ENCODE measurements around the gene UROC1.

UROC1 gene

GRCh38 chr3:126436826-126437717, 80.5 kb downstream of the UROC1 start:
- DNase-seq (ENCODE audit: low spot score), result no peak
- TF ChIP-seq, protein P1, sequence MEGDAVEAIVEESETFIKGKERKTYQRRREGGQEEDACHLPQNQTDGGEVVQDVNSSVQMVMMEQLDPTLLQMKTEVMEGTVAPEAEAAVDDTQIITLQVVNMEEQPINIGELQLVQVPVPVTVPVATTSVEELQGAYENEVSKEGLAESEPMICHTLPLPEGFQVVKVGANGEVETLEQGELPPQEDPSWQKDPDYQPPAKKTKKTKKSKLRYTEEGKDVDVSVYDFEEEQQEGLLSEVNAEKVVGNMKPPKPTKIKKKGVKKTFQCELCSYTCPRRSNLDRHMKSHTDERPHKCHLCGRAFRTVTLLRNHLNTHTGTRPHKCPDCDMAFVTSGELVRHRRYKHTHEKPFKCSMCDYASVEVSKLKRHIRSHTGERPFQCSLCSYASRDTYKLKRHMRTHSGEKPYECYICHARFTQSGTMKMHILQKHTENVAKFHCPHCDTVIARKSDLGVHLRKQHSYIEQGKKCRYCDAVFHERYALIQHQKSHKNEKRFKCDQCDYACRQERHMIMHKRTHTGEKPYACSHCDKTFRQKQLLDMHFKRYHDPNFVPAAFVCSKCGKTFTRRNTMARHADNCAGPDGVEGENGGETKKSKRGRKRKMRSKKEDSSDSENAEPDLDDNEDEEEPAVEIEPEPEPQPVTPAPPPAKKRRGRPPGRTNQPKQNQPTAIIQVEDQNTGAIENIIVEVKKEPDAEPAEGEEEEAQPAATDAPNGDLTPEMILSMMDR (IDR thresholded peaks at IDR 0.05; ENCODE audit: extremely low read depth, missing control alignments), result no peak

DNA sequence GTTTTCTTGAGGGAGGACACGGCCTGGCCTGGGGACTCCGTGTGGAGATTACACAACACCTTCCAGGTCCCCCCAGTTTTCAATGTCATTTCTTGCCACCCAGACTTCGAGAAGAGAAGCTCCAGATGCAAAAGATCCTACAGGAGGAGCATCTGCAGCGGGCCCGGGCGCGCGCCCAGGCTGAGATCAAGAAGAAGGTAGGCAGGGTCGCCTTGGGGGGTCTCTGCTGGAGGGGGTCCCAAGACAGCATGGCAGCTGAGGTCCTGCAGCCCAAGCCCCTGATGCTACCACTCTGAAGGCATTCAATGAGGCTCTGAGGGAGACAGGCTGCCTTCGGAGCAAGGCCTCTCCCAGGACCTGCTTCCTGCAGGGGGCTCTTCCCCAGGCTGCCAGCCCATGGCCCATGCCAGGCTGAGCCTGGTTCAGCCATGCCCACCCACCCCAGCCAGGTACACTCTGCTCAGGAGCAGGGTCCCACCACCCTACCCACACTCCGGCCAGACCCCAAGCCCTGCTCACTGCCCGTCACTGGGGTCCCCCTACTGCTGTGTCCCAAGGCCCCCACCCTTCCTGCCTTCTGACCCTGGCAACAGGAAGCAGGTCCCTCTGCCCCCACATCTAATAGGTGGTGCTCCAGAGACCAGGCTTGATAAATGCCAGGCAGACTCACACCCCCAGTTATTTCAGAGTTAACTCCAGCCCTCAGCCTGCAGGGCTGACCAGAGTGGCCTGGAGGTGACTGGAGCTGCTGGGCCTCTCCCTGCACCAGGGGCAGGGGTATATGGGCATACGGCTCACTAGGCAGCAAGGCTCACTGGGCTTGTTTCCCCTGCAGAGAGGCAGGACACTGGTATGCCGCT, 81.9 kb downstream of the UROC1 start:
- TF ChIP-seq, protein P1 (IDR thresholded peaks at IDR 0.05; ENCODE audit: extremely low read depth, missing control alignments), result no peak
- no peak for DNase-seq (ENCODE audit: low spot score)

DNA sequence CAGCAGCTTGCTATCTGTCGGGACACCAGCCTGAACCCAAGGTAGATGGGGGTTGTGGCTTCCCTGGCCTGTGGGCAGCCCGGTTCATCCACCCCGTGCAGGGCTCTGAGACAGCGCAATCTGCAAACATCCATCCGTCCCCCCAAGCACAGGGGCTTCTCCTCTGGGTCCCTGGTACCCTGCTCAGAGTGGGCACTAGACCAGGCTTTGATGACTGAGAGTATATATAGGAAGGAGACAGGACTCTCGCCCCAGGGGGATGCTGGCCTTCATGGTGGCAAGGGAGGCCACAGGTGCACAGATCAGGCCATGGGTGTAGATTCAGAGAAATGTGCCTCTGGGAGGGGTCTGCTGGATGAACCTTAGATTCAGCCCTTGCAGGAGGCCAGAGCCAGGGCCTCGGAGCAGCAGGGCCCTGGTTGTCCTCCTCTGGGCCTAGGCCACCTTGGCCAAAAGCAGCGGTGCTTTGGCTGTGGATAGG, 82.6 kb downstream of the UROC1 start:
- no peak for DNase-seq (ENCODE audit: low spot score)
- TF ChIP-seq, protein P1 (IDR thresholded peaks at IDR 0.05; ENCODE audit: extremely low read depth, missing control alignments), result no peak

GRCh38 chr3:126434264-126434590, 83.3 kb downstream of the UROC1 start:
- TF ChIP-seq, protein P1 (IDR thresholded peaks at IDR 0.05; ENCODE audit: extremely low read depth, missing control alignments), result no peak
- no peak for DNase-seq (ENCODE audit: low spot score)

DNA sequence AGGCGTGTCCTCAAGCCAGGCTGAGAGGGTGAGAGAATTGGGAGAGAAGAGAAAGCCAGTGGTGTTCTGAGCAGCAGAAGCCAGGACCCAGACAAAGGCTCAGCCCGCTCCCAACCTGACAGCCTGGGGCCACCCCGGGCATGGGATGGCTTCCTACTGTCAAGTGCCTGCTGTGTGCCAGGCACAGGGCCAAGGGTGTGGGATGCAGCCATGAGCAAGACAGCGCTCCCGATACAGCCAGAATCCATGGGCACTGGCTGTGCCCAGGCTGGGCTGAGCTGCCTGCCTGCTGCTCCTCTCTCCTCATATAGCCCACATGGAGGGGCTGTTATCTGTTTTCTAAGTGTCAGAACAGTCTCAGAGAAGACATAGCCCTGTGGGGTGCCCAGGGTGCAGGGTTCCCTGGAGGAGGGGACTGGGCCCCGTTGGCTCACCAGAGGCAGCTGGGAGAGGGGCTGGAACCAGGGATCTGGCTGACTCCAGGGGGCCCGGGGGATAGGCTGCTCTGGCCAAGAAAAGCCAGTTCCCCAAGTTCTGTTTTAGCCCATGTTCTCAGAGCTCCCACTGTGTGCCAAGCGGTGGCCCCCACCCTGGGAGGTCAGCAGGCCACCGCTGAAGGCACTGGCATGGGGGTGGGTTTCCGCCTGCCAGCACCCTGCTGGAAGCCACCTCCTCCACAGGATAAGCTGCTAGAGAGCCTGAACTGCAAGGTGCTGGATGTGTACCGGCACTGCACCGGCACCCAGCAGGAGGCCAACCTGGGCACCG, 83.9 kb downstream of the UROC1 start:
- DNase-seq (ENCODE audit: low spot score), result no peak

GRCh38 chr3:126433105-126433430, 84.5 kb downstream of the UROC1 start:
- no peak for DNase-seq (ENCODE audit: low spot score)
- TF ChIP-seq, protein P1 (IDR thresholded peaks at IDR 0.05; ENCODE audit: extremely low read depth, missing control alignments), result no peak

More for the DNA sequence above, 83.9 kb downstream of the UROC1 start:
- TF ChIP-seq, protein P1 (IDR thresholded peaks at IDR 0.05; ENCODE audit: extremely low read depth, missing control alignments), result no peak
